ENCODE measurements around the gene SOWAHB. TPM values are rescaled to one million over a fixed set of nuclear protein-coding genes. Genes with fewer than 3 reads are reported as not detected.

SOWAHB gene, protein sequence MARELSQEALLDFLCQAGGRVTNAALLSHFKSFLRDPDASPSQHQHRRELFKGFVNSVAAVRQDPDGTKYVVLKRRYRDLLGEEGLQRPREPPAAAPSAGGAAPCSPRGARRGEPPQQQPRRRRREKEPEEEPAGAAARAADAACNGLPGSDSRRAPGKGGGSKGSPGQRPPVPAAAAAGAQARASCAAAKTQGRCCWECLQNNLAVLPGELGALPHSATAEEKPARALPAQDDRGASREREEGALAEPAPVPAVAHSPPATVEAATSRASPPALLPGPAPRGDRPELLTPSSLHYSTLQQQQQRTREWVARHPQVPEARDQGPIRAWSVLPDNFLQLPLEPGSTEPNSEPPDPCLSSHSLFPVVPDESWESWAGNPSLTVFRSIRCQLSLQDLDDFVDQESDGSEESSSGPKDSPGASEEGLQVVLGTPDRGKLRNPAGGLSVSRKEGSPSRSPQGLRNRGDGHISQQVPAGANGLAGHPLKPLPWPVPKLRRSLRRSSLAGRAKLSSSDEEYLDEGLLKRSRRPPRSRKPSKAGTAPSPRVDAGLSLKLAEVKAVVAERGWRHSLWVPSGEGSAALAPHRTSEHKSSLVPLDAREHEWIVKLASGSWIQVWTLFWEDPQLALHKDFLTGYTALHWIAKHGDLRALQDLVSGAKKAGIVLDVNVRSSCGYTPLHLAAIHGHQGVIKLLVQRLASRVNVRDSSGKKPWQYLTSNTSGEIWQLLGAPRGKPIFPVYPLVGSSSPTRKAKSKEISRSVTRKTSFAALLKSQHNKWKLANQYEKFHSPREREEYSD
- not detected in 2 replicates for total RNA-seq

DNA sequence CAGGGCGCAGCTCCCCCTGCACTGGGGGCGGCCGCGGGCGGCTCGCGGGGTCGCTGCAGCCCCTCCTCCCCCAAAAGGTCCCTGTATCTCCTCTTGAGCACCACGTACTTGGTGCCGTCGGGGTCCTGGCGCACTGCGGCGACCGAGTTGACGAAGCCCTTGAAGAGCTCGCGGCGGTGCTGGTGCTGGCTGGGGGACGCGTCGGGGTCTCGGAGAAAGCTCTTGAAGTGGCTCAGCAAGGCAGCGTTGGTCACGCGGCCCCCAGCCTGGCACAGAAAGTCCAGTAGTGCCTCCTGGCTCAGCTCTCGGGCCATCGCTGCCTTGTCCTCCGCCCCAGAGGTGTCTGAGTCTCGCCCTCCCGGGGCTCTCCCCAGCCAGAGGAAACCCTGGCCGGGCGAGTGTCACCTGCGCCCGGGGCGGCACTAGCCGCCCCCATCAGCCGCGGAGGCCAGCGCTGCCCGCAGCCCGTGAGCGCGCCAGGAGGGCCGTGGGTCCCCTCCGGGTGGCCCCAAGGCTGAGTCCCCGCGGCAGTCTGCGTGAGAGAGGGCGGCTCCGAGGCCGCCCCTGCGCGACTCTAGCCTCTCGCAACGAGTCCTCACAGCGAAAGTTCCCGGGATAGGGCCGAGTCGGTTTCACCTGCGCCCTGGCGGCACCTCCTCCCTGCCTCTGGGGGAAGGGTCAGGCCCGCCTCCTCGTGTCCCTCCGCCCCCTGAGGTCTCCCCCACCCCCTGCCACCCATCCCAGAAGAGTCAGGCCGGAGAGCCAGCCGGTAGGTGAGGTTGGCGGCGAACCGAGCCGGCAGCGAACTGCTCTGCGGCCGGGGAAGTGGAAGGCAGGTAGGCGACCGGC is at the start of gene SOWAHB:
Gene SOWAHB, minus strand, starts transcription at position 609 of the 849 bp plus-strand sequence. Its CDS starts 295 bp downstream, at position 314.

Other genes starting within 250 kb of the SOWAHB start
- 140 and 174 TPM in 2 replicates for gene SEPTIN11, start 51.6 kb upstream of the SOWAHB start, total RNA-seq
- gene CCNI, start 177.8 kb upstream of the SOWAHB start, total RNA-seq, result 236 TPM in 2 replicates

Data from cardiac ventricle fibroblast (primary cell).